KOPT-K1 (cell line): ENCODE measurements around the gene CC2D1A.

ENCODE experiments used
- H3K27ac ChIP-seq: fragments of 200-600 bp; sonication (generic); 2 replicates; pipeline ENCODE4 v1.5.1; 2016; ENCODE audit warnings: antibody characterized with exemption, mild to moderate bottlenecking, low read depth, low read length; ENCODE audit not compliant: poor library complexity, severe bottlenecking
- H3K36me3 ChIP-seq: fragments of 200-600 bp; sonication (generic); 2 replicates; pipeline ENCODE4 v1.5.1; 2017; ENCODE audit warnings: antibody characterized with exemption, mild to moderate bottlenecking, low read length, moderate library complexity; ENCODE audit not compliant: insufficient read depth
- H3K9me3 ChIP-seq: fragments of 200-600 bp; sonication (generic); 2 replicates; pipeline ENCODE4 v1.5.1; 2017; ENCODE audit warnings: antibody characterized with exemption, low read length, mild to moderate bottlenecking; ENCODE audit not compliant: insufficient read depth, poor library complexity, severe bottlenecking

The CC2D1A gene

GRCh38 chr19:13905634-13906520 is at the start of gene CC2D1A, which contains the start of gene BRME1:
Gene CC2D1A (plus strand): TSS chr19:13906201. CDS start chr19:13906442, 241 bp downstream.
Gene BRME1 (minus strand): TSS chr19:13906117. CDS start chr19:13904892, 1,225 bp downstream.
- Histone ChIP-seq H3K27ac (peak within 1 kb of the TSS; percentile 76), H3K36me3 (peaks cover 12% of the 10 kb centered on the region; the same call in 1 of the 2 replicates), H3K9me3 (no peaks in the 10 kb centered on the region)

DNA sequence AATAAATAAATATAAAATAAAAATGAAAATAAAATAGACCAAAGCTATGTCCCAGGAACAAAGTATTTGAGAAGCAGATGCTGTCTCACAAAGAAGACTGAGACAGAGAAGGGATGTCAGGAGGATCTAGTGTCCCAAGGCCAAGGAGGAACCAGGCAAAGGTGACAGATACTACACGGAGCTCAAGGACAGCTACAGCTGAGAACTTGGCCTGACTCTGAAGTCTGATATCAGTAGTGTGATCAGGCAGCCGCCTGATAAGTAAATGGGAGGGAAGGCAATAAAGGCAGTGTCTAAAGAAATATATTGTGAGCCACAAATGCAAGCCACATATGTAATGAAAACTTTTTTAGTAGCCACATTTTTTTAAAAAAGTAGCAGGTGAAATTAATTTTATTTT is 49.5 kb upstream of the CC2D1A start:
- no peaks in the 10 kb centered on the region for H3K9me3 ChIP-seq
- no peak overlapping the region for H3K27ac ChIP-seq
- no peaks in the 10 kb centered on the region for H3K36me3 ChIP-seq

- no peaks in the 10 kb centered on the region for H3K9me3 ChIP-seq
- no peaks in the 10 kb centered on the region for H3K36me3 ChIP-seq
- no peak overlapping the region for H3K27ac ChIP-seq
Measured at GRCh38 chr19:13859361-13859880, 46.6 kb upstream of the CC2D1A start.

GRCh38 chr19:13860679-13861391 is 45.2 kb upstream of the CC2D1A start:
- Histone ChIP-seq H3K36me3 (no peaks in the 10 kb centered on the region), H3K9me3 (no peaks in the 10 kb centered on the region), H3K27ac (no peak overlapping the region)

DNA sequence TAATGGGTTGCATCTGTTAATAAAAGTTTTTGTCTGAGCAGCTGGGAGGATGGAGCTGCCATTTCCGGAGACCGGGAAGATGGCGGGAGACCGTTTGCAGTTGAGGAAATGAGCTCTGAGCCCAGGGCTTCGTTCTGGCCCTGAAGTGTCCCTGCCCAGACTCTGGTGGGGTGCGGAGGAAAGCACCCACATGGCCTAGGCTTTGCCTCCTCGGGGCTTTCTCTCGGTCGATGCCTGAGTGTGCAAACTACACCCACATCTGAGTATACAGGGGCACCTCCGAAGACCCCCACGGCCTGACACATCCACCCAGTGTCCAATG is 44.6 kb upstream of the CC2D1A start:
- Histone ChIP-seq H3K27ac (peak overlapping the region; percentile 19), H3K9me3 (no peaks in the 10 kb centered on the region), H3K36me3 (no peaks in the 10 kb centered on the region)

DNA sequence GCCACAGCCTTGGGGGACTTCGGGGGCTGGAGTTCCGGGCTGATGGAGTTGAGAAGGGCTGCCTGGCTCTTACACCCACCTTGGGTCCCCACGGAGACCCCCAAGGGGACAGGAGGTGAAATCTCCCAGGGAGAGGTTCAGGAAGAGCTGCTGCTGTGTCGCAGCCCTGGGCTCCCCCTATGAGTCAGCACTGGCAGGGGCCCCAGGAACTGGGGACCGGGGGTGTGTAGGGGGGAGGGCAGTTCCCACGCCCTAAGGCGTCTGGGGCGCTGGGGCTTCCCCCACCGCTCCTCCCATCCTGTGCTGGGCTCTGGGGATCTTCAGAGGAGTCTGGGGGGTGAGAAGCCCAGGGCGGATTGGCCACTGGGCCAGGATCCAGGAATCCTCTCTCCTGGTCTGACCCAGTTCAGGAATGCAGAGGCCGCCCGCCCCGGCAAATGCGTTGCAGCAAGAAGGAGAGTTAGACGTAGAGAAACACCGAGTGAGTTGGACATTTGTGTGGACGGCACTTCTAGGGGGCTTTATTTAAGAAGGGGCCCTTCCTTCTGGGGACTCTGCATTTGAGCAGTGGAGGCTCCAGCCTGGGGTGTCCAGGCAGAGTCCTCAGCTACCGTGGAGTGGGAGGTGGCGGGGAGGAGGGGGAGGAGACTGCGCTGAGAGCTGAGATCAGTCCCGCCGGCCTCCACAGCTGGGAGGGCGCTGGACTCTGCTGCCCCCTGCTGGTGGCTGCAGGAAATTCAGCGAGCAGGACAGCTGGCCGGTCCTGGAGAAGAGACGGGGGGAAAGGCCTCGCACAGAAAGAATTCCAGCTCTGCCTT is 44.1 kb upstream of the CC2D1A start:
- Histone ChIP-seq H3K36me3 (no peaks in the 10 kb centered on the region), H3K27ac (peak overlapping the region; percentile 19), H3K9me3 (no peaks in the 10 kb centered on the region)

DNA sequence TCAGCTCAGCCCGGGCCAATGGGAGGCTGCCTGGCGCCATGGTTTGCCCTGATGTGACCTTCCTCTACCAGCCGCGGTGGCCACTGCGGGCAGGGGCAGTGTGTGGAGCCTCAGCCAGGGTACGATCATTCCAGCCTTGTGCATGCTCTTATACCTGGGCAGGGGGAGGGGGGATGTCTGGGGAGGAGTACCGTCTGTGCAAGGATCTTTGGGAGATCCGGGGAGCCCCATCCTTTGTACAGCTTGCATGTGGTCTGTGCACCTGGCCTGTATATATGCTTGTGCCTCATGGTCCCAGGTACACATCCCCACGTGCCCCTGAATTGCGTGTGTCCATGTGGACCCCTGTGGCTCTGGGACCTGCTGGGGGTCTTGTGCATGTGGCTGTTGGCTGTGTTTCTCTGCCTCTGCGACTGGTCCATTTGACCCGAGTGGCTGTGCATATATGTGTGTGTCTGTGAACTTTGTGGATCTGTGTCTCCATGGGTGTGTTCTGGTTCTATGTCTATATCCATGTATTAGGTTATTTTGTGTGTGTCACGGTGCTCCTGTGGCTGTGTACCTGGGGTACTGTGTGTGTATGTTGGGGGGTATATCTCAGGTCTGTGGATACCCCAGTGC is 41.8 kb upstream of the CC2D1A start:
- no peaks in the 10 kb centered on the region for H3K36me3 ChIP-seq
- no peaks in the 10 kb centered on the region for H3K9me3 ChIP-seq
- no peak overlapping the region for H3K27ac ChIP-seq

- Histone ChIP-seq H3K27ac (no peak overlapping the region), H3K36me3 (no peaks in the 10 kb centered on the region), H3K9me3 (no peaks in the 10 kb centered on the region)
Measured at GRCh38 chr19:13864667-13865570, 41.1 kb upstream of the CC2D1A start.

GRCh38 chr19:13865571-13866462 is 40.2 kb upstream of the CC2D1A start:
- Histone ChIP-seq H3K9me3 (no peaks in the 10 kb centered on the region), H3K36me3 (no peaks in the 10 kb centered on the region), H3K27ac (peak overlapping the region; percentile 56)

DNA sequence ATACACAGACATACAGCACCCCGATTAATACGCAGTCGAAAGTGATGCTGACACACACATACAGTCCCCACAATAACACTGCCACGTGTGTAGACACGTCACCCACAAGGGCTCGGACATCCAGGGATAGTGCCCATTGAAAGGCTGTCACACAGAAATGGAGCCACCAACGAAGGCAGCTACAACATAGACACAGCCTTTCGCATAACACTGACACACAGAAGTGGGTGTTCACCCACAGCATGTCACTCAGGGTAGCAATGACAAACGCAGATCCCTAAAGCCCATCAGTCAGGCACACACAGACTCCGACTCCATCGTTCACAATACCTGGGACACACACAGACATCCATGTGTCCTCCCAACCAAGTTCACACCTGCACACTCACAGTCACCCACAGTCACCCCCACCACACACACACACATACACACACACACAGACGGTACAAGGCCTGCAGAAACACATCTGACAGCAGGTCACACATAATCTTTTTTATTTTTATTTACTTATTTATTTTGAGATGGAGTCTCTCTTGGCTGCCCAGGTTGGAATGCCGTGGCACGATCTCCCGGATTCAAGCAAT is 39.4 kb upstream of the CC2D1A start:
- Histone ChIP-seq H3K36me3 (no peaks in the 10 kb centered on the region), H3K27ac (peak overlapping the region; percentile 56), H3K9me3 (no peaks in the 10 kb centered on the region)

DNA sequence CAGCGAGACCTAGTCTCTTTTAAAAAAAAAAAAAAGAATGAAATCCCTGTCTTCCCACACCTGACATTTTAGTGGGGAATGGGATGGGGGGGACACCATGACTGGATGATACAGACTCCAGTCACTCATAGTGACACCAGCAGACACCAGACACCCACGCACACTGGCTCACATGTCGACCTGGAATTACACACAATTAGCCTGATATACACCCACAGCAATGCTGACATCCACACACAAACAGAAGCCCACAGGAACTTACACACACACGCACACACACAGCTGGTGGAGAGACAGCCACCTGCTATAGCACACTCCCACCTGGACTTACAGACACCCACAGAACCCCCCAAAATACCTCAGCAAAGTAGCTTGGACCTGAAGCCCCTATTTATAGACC is 37.3 kb upstream of the CC2D1A start:
- no peaks in the 10 kb centered on the region for H3K36me3 ChIP-seq
- H3K9me3 ChIP-seq, result no peaks in the 10 kb centered on the region
- no peak overlapping the region for H3K27ac ChIP-seq

DNA sequence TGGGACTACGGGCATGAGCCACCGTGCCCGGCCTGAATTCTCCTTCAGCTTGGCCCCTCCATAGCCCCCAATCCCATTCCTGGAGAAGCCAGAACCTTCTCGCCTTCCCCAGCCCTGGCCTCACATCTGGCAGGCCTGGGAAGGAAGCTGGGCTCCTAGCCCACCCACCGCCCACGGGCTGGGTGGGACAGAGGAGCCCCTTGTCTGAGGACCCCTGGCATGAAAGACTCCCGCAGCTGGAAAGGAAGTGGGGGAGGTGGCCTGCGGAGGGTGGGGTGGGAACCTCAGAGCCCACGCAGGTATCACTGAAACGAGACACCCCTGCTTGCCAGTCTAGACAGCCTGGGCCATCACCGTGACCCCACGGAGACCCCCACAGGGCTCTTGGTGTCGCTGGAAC is 36.7 kb upstream of the CC2D1A start:
- H3K36me3 ChIP-seq, result no peaks in the 10 kb centered on the region
- no peak overlapping the region for H3K27ac ChIP-seq
- H3K9me3 ChIP-seq, result no peaks in the 10 kb centered on the region

- H3K27ac ChIP-seq, result no peak overlapping the region
- no peaks in the 10 kb centered on the region for H3K36me3 ChIP-seq
- no peaks in the 10 kb centered on the region for H3K9me3 ChIP-seq
Measured at GRCh38 chr19:13870873-13871272, 35.1 kb upstream of the CC2D1A start.
